ENCODE measurements around the gene PTPRE.

PTPRE gene

GRCh38 chr10:128018691-128019090 lies 111.8 kb downstream of the PTPRE start:
- H3K4me3 ChIP-seq (ENCODE audit: low read depth, low read length): no peak overlapping the region

DNA sequence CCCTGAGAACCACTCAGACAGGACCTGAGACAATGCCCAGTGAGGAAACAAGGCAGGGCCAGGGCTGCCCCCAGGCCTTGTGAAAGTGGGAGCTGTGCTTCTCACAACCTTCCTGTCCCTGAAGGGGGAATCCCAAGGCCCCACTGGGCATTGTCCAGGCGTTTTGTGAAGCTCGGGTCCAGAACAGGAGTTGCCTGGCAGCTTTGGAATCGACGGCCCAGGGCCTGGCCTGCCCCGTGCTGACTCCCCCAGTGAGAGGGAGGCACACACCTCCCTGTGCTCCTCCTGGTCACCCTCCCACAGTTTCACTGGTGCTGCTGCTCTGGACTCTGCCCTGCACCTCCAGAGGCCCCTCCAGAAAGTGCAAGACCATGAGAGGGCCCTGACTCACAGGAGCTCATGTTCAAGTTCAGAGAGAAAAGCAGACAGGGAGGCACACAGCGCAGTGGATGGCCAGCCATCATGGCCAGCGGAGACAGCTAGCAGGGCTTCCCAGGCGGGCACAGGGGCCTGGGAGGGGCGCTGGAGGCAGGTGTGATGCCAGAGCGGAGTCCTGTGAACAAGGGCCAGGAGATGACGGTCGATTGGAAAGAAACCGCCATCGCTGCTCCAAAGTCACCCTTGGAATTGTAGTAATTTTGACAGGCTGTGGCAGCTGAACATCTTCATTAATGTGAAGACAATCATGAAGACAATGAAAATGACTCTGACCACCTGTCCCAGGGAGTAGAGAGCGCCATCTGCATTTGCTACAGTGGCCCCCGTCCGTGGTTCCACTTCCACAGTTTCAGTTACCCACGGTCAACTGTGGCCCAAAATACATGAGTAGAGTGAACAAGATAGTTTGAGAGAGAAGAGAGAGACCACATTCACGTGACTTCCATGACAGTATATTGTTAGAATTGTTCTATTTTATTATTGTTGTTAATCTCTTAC lies 115.6 kb downstream of the PTPRE start:
- H3K4me3 ChIP-seq (ENCODE audit: low read depth, low read length): no peak overlapping the region

DNA sequence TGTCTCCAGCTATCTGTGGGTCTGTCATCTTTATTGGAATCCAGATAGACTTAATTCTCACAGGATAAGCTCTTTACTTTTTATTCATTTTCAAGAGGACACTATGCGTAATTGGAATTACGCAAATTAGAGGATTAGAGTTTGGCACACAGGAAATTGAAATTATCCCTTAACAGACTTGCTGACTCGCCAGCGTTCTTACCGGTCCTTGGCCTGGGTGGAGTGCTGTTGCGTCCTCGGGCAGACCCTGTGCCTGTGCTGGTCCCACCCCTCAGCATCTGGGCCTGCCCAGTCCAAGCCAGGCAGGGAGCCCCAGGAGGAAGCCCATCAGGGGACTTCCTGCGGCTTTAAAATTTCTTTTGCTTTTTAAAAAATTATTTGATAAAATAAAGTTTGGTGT lies 117.5 kb downstream of the PTPRE start:
- H3K4me3 ChIP-seq (ENCODE audit: low read depth, low read length): no peak overlapping the region

DNA sequence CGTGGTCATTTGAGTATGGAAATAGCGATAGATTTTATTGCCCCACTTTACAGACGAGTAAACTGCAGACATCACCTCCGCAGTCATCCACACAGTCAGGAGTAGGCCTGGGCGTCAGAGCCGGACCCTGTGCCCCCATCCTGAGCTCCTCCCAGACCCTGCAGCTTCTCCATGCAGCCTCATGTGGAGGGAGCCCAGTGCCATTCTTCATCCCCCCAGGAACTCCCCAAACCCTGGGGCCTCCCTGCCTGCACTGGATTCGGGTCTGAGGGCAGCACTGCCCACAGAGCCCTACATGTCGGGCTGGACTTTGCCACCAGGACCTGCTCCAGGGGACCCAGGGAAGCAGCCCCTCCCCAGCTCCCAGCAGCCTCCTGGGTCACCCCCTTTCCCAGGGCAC lies 118.5 kb downstream of the PTPRE start:
- H3K4me3 ChIP-seq (ENCODE audit: low read depth, low read length): no peak overlapping the region

DNA sequence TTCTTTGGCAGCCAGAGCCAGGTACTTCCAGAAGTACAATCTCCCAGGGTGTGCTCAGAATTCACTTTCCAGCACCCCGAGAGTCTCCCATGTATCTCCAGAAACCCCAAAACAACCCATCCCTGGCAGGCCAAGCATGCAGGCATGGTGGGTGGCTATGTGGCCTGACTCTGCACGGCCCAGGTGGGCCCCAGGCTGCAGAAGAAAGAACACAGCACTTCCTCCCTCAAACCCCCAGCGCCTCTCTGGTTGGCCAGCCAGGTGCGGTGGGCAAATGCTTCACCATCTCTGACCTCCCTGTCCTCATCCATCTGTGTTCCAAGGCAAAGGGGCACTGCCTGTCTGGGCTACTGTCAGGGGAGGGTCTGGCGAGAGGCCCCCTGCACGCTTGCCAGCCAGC lies 119.0 kb downstream of the PTPRE start:
- no peak overlapping the region for H3K4me3 ChIP-seq (ENCODE audit: low read depth, low read length)

DNA sequence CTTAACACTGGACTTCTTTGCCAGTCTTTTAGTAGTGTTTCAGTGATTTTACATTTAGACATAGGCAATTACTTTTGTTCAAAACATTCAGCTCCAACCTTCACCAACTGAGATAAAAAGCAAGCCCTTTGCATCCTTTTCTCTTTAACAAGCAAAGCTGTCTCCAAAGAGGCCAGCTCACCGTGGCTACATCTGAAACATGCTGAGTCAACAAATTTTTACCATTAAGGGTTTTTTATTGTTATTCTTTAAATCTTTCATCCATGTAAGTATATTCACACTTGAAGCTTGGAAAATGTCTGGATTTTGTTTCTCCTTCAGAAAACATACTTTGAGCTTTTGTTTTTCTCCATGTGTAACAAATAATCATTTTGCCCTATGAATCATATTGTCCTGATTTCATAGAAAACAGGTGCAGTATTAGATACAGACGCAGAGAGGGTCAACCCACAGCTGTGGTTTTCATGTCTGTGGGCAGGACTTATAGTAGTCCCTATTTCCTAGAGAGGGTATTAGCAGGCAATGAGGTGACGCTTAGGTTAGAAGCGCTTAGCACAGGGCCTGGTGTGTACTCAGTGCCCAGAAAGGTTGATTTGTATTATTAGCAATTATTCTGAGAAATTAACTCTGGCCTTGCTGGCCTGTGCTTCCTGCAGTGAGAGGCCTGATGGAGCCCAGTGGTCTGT lies 119.9 kb downstream of the PTPRE start:
- H3K4me3 ChIP-seq (ENCODE audit: low read depth, low read length): no peak overlapping the region

DNA sequence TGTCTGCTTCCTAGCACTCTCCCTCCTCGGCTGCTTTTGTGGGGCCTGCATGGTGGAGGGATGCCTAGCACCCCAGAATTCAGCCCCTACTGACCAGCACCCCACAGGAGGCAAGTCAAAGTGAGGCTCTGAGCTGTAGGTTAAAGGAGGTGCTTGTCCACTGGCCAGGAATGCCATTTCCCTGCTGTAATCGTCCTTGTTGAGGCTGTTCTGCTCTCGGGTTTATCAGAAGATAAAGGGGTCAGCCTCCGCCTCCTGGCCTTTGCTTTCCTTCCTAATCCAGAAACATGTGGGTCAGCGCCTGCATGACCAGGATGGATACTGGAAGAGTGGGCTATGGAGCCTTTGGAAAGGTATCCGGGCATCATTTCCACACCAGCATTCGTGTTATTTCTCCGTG lies 120.4 kb downstream of the PTPRE start:
- H3K4me3 ChIP-seq (ENCODE audit: low read depth, low read length): no peak overlapping the region

DNA sequence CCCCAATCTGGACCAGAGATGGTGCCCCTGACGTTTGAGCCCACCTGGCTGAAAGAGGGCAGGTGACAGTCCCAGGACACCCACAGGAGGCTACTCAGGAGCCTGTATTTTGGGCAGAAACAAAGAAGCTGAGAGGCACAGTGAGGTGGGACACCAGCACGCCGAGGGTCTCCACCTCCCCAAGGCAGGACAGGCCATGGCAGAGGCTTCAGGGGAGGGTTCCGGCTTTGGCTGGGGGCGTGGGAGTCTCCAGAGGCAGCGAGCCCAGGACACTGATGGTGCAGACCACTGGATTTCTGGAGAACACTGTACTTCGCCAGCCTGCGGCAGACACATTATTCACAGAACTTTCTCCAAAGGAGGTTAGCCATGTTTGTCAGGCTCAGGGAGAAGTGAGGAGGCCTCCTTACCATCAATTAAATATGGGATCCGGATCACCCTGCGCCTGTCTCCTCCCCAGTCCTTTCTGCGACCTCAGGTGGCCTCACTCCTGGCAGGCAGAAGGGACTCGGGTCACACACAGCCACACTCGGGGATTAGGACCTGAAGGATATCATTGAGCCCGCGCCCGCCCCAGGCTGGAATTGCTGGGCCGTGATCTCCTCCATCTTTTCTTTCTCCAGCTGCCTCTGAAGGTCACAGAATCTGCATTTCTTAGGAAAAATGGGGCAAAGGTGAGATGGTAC lies 121.1 kb downstream of the PTPRE start:
- H3K4me3 ChIP-seq (ENCODE audit: low read depth, low read length): no peak overlapping the region

DNA sequence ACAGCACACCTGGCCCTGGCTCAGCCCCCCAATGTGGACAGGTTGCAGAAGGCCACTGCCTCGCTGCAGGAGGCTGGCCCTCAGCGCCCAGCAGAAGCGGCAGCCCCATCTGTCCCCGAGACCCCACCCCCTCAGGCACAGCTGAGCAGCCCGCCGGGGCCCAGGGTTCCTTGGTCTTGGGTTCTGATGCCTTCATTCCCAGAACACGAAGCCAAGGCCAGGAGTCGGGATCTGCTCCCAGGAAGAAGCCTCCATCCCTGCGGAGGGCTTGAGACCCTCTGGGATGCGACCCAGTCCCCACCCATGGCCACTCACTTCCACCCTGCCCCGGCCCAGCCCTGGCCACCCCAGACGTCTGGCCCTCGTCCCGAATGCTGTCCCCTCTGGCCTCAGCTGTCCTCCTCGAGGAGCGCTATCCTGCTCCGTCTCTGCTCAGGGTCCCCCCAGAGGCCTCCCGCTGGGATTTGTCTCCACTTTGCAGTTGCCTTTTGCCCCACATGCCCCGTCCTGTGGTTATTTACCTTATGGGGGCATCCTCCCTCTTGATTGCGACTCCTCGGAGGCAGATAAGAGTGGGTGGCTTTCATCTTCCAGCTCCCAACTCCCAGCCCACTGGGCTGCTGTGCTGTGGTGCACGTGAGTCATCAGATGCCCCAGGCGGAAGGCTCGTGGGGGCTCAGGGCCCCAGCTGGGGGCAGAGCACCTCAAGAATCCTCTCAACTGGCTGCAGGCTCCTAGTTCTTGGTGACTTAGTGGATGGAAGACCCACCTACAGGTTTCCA lies 121.8 kb downstream of the PTPRE start:
- no peak overlapping the region for H3K4me3 ChIP-seq (ENCODE audit: low read depth, low read length)

GRCh38 chr10:128029290-128029651 lies 122.4 kb downstream of the PTPRE start:
- no peak overlapping the region for H3K4me3 ChIP-seq (ENCODE audit: low read depth, low read length)

DNA sequence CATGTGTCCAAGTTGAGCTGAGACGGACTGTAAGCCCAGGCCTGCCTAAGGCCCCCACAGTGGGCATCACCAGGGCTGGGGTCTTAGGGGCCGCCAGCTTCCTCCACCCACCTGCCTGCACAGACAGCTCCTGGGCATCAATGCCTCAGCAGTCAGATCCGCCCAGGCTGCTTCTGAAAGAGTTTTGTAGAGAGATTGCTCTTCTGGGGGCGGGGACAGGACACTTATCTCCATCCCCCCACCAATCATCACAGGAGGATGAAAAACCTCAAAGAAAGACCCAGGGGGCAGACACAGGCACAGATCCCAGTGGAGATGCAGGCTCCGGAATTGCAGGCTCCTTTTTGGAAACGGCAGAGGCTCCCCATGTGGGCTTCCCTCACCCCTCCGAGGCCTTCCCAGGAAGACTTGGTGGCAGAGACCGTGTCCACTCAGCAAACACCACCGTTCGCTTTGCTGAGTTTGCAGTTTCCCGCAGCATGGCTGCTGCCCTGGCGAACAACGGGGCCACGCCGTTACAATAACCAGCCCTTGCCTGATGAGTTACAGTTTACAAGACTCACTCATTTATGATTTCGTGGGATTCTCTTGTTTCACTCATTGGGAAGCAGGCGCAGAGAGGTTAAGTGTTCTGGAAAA lies 122.9 kb downstream of the PTPRE start:
- no peak overlapping the region for H3K4me3 ChIP-seq (ENCODE audit: low read depth, low read length)

DNA sequence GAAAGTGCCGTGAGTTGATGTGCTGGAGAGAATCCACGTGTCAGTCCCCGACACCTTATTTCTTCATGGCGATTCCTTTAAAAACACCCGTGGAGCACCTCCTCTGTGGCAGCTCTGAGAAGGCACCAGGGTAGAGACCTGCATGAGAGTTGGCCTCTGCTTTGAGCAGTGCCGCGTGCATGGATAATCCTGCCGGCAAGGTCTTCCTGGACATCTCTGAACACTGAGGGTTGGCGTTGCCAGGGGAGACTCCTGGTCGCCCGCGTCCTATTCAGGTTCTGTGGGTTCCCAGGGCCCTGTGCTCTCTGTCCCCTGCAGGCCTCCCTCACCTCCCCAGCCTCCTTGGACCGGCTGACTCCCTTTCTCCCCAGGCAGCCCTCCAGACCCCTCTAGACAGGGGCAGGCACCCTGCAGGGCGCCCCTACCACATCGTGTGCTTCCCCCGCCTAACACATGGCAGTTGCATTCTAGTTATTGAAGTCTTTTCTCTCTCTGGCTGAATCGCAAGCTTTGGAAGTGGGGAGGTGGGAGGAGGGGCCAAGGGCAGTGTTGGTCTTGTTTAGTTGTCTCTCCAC lies 123.7 kb downstream of the PTPRE start:
- no peak overlapping the region for H3K4me3 ChIP-seq (ENCODE audit: low read depth, low read length)

GRCh38 chr10:128031216-128031615 lies 124.3 kb downstream of the PTPRE start:
- no peak overlapping the region for H3K4me3 ChIP-seq (ENCODE audit: low read depth, low read length)

DNA sequence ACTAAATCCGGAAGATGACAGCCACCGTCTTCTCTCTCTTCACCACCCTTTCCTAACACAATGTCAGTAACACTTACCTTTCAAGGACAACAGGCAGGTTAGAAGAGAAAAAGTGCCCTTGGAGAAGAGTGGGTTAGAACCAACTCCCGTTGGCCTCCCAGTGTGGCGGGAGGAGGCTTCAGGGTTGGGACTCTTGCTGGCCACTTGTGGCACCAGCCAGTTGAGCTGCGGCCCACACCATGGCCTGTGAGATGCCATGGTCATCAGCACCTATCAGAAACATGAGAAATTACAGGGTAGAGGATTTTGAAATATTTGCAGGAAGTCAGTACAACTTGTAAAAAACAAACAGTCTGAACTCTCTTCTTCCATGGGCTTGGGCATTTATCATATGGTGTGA lies 125.6 kb downstream of the PTPRE start:
- H3K4me3 ChIP-seq (ENCODE audit: low read depth, low read length): no peak overlapping the region

DNA sequence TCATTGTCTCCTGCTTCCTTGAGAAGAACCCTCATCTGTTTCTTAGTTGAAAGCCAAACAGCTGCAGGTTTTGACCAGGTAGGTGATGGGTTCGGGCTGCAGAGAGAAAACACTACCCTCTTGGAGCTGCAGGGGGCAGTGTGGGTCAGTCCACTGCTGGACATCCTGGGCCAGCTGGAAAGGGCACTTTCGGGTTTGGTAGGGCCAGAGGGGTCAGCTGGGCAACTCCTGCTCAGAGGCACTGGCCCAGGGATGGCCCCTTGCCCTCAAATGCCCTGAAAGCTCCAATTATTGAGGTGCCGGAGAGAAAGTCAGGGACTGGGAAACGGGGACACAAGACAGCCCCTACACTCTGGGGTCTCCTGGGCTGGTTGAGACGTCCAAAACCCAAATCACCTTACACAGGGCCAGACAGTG lies 128.7 kb downstream of the PTPRE start:
- H3K4me3 ChIP-seq (ENCODE audit: low read depth, low read length): no peak overlapping the region

GRCh38 chr10:128036011-128036615 lies 129.2 kb downstream of the PTPRE start:
- no peak overlapping the region for H3K4me3 ChIP-seq (ENCODE audit: low read depth, low read length)

DNA sequence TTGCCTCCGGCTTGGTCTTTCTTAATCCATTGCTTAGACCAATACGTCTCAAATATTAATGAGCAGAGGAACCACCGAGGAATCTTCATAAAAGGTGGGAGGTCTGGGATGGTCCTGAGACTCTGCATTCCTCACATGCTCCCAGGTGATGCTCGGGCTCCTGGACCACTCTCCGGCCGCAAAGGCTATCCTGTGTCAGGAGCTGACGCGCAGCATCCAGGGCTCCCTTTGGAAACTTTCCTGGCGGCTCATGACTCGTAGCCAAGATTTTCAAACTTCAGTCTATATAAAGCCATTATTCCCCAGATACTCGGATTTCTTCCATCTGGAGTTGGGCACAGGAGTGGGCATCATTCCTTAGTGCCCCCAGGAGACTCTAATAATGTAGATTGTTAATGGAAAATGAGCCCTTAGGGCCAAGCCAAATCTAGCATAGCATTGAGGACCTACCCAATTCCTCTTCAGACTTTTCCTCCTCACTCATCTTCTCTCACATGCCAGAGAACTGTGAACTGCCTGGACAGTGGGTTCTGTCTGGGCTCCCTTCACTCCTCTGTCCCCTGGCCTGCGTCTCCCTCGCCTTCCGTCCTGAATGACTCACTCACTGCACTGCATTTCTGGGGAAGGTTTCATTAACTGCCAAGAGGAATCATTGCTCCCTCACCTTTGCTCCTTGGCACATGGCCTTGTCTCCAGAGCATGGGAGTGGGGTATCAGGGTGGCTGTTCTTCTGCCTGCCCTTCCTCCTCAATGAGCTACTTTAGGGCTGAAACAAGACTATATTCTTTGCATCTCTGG lies 130.0 kb downstream of the PTPRE start:
- no peak overlapping the region for H3K4me3 ChIP-seq (ENCODE audit: low read depth, low read length)

GRCh38 chr10:128040096-128040495 lies 133.2 kb downstream of the PTPRE start:
- H3K4me3 ChIP-seq (ENCODE audit: low read depth, low read length): no peak overlapping the region

GRCh38 chr10:128040681-128041080 lies 133.8 kb downstream of the PTPRE start:
- no peak overlapping the region for H3K4me3 ChIP-seq (ENCODE audit: low read depth, low read length)
